SU-DHL-6 (cell line): Measurements from ENCODE around the gene MKRN2.

Source experiments
- H2AFZ ChIP-seq: fragments of 200-600 bp; sonication (generic); 2 replicates; pipeline ENCODE4 v1.6.1; 2014; ENCODE audit warnings: low read depth, mild to moderate bottlenecking, moderate library complexity, mixed read lengths, antibody characterized with exemption, low read length; ENCODE audit not compliant: severe bottlenecking
- H3F3A ChIP-seq: fragments of 200-600 bp; shearing (Covaris generic); 2 replicates; pipeline ENCODE4 v1.6.0; 2016; ENCODE audit warnings: antibody characterized with exemption, mild to moderate bottlenecking; ENCODE audit not compliant: insufficient read depth
- H3K27ac ChIP-seq: fragments of 200-600 bp; sonication (generic); 2 replicates; pipeline ENCODE4 v1.5.1; 2016; ENCODE audit warnings: low read depth, mild to moderate bottlenecking, low read length, moderate library complexity, mixed read lengths
- H3K27me3 ChIP-seq: fragments of 200-600 bp; sonication (generic), shearing (Covaris generic); 2 replicates; pipeline ENCODE4 v1.6.0; 2014; ENCODE audit warnings: mild to moderate bottlenecking, low read length
- H3K36me3 ChIP-seq: fragments of 200-600 bp; sonication (generic); 2 replicates; pipeline ENCODE4 v1.6.1; 2014; ENCODE audit warnings: mild to moderate bottlenecking, low read length, mixed read lengths
- H3K4me2 ChIP-seq: fragments of 300-600, 200-600 bp; shearing (Covaris generic), sonication (generic); 2 replicates; pipeline ENCODE4 v1.6.0; 2014; ENCODE audit warnings: low read length, low read depth, mild to moderate bottlenecking; ENCODE audit not compliant: poor library complexity, severe bottlenecking
- H3K4me3 ChIP-seq: fragments of 200-600 bp; sonication (generic); 2 replicates; pipeline ENCODE4 v1.5.1; 2014; ENCODE audit warnings: antibody characterized with exemption, low read length, mild to moderate bottlenecking, mixed read lengths; ENCODE audit not compliant: insufficient read depth, poor library complexity, severe bottlenecking
- H3K79me2 ChIP-seq: fragments of 200-600 bp; sonication (generic); 2 replicates; pipeline ENCODE4 v1.6.1; 2014; ENCODE audit warnings: mild to moderate bottlenecking, low read length, moderate library complexity; ENCODE audit not compliant: insufficient read depth
- H3K9ac ChIP-seq: fragments of 200-600 bp; sonication (generic); 2 replicates; pipeline ENCODE4 v1.7.0; 2014; ENCODE audit warnings: mild to moderate bottlenecking, low read length
- H3K9me2 ChIP-seq: fragments of 200-600 bp; sonication (generic); replicated peaks from 2 replicates; pipeline ENCODE4 v1.6.1; 2014; ENCODE audit warnings: low read length; ENCODE audit not compliant: insufficient read depth
- H3K9me3 ChIP-seq: fragments of 200-600 bp; sonication (generic); 2 replicates; pipeline ENCODE4 v1.6.1; 2014; ENCODE audit warnings: low read length, mixed read lengths; ENCODE audit not compliant: insufficient read depth
- H4K20me1 ChIP-seq: fragments of 200-600 bp; sonication (generic); 2 replicates; pipeline ENCODE4 v1.6.1; 2014; ENCODE audit warnings: low read depth, mild to moderate bottlenecking, antibody characterized with exemption, low read length, moderate library complexity, mixed read lengths
- EZH2phosphoT487 ChIP-seq: fragments of 200-600 bp; sonication (generic), shearing (Covaris generic); conservative IDR thresholded peaks from 2 replicates; pipeline ENCODE4 v1.6.1; 2018; ENCODE audit warnings: mild to moderate bottlenecking, antibody characterized with exemption, low read length, moderate library complexity, mixed read lengths
- TF ChIP-seq, protein P1 (sequence below): fragments of 200-600 bp; sonication (generic); IDR thresholded peaks from one replicate; pipeline ENCODE4 v1.5.1; 2017; ENCODE audit warnings: antibody characterized with exemption, mild to moderate bottlenecking, low read length, moderate library complexity; ENCODE audit not compliant: insufficient read depth, poor library complexity, severe bottlenecking

MKRN2 gene

DNA sequence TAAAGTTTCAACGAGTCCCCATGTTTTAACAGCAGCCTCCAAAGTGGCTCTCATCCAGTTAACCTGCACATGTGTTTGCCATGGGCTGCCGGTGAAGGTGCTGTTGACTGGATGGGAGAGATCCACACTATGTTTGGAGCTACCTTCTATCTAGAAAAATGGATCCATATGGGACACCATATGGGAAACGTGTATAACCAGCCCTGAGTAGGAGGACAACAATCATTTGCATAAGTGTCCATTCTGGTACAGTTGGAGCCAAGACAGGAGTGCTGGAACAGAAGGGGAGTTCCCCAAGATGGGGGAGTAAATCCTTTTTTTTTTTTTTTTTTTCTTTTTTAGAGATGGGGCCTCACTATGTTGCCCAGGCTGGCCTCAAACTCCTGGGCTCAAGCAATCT is 36.6 kb downstream of the MKRN2 start:
- no peaks in the 10 kb centered on the region for H3K27me3 ChIP-seq
- no peak overlapping the region for H2AFZ ChIP-seq
- no peak overlapping the region for H3K4me3 ChIP-seq
- peaks cover 8% of the 10 kb centered on the region; the same call in 1 of the 2 replicates for H3K36me3 ChIP-seq
- no peaks in the 10 kb centered on the region for H3F3A ChIP-seq
- no peaks in the 10 kb centered on the region for H4K20me1 ChIP-seq
- TF ChIP-seq, protein P1, sequence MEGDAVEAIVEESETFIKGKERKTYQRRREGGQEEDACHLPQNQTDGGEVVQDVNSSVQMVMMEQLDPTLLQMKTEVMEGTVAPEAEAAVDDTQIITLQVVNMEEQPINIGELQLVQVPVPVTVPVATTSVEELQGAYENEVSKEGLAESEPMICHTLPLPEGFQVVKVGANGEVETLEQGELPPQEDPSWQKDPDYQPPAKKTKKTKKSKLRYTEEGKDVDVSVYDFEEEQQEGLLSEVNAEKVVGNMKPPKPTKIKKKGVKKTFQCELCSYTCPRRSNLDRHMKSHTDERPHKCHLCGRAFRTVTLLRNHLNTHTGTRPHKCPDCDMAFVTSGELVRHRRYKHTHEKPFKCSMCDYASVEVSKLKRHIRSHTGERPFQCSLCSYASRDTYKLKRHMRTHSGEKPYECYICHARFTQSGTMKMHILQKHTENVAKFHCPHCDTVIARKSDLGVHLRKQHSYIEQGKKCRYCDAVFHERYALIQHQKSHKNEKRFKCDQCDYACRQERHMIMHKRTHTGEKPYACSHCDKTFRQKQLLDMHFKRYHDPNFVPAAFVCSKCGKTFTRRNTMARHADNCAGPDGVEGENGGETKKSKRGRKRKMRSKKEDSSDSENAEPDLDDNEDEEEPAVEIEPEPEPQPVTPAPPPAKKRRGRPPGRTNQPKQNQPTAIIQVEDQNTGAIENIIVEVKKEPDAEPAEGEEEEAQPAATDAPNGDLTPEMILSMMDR, result no peak
- no peak for TF ChIP-seq EZH2phosphoT487
- H3K4me2 ChIP-seq, result no peak overlapping the region
- H3K9me2 ChIP-seq, result no peaks in the 10 kb centered on the region
- H3K9me3 ChIP-seq, result no peaks in the 10 kb centered on the region
- H3K9ac ChIP-seq, result no peak overlapping the region
- H3K27ac ChIP-seq, result no peak overlapping the region
- no peaks in the 10 kb centered on the region for H3K79me2 ChIP-seq

DNA sequence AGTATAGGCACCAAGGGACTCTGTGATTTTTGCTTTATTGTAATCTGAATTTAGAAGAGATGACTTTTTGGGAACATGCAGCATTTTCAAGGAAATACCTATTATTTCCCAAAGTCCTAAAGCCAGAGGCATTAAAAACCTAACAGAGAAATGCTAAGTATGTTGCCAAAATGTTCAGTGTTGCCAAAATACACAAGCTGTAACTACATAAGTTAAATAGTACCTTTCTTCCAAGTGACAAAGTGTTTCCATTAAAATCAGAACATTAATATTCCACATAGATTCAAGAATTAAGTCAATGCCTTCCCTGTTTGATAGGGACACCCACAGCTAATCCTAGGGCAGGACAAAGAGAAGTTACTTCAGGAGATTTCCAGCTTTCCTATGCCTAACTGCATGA is 42.0 kb downstream of the MKRN2 start:
- Histone ChIP-seq H3K4me2 (no peak overlapping the region), H3K27ac (no peak overlapping the region), H3K9me3 (no peaks in the 10 kb centered on the region), H3K36me3 (peaks cover 34% of the 10 kb centered on the region; the same call in 1 of the 2 replicates), H2AFZ (no peak overlapping the region), H3F3A (no peaks in the 10 kb centered on the region), H4K20me1 (no peaks in the 10 kb centered on the region; the same call in 1 of the 2 replicates), H3K79me2 (0 out of 2 replicates have a peak, but pooled peaks cover 4% of the 10 kb centered on the region), H3K4me3 (no peak overlapping the region), H3K9me2 (no peaks in the 10 kb centered on the region), H3K27me3 (no peaks in the 10 kb centered on the region), H3K9ac (no peak overlapping the region)
- TF ChIP-seq EZH2phosphoT487, result no peak
- TF ChIP-seq, protein P1, result no peak

DNA sequence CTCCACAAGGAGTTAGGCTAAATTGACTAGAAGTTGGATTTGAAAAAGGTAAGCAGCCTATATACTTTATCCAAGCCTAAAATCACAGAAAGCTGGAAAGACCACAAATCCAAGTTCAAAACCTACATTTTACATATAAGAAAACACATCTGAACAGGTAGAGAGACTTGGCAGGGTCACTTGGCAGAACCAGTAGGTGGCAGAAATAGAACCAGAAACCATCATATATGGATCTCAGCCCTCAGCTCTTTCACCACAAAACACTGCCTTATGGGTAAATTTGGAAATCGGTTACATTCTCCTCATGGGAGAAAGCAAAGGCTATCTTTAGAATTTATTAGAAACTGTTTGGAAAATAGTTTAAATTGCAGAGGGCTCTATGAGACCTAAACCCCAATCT is 44.2 kb downstream of the MKRN2 start:
- Histone ChIP-seq H4K20me1 (no peaks in the 10 kb centered on the region; the same call in 1 of the 2 replicates), H3K9me3 (no peaks in the 10 kb centered on the region), H3F3A (no peaks in the 10 kb centered on the region), H3K9ac (no peak overlapping the region), H3K27me3 (no peaks in the 10 kb centered on the region), H3K9me2 (no peaks in the 10 kb centered on the region), H3K27ac (no peak overlapping the region), H3K36me3 (peaks cover 49% of the 10 kb centered on the region; the same call in 1 of the 2 replicates), H3K79me2 (0 out of 2 replicates have a peak, but pooled peaks cover 4% of the 10 kb centered on the region), H3K4me3 (no peak overlapping the region), H3K4me2 (no peak overlapping the region), H2AFZ (no peak overlapping the region)
- no peak for TF ChIP-seq EZH2phosphoT487
- TF ChIP-seq, protein P1, result no peak
